GM18499 (cell line): ENCODE results near the gene POLN.
"Not testable (repeated sequence)": the region's sequence is repeated elsewhere in the genome, so short reads cannot be mapped to it uniquely, and the experiment has no call there.

Experiments
- ATAC-seq: cut with Tn5 transposase; IDR thresholded peaks from one replicate; pipeline ENCODE4 v1.9.1; 2021; ENCODE audit warnings: moderate number of reproducible peaks; ENCODE audit not compliant: insufficient read depth, unreplicated experiment

The POLN gene

GRCh38 chr4:2172161-2172560 lies 69.8 kb downstream of the POLN start:
- ATAC-seq: no peak

GRCh38 chr4:2168469-2169319 lies 73.2 kb downstream of the POLN start:
- ATAC-seq: no peak

GRCh38 chr4:2166253-2166652 lies 75.7 kb downstream of the POLN start:
- ATAC-seq: no peak

GRCh38 chr4:2165391-2165790 lies 76.5 kb downstream of the POLN start:
- ATAC-seq: no peak

GRCh38 chr4:2163311-2163821 lies 78.6 kb downstream of the POLN start:
- no peak for ATAC-seq

GRCh38 chr4:2161092-2161703 lies 80.7 kb downstream of the POLN start:
- not testable (repeated sequence) for ATAC-seq

- no peak for ATAC-seq
Observed at GRCh38 chr4:2159931-2160330, 82.0 kb downstream of the POLN start.

GRCh38 chr4:2155246-2155645 lies 86.7 kb downstream of the POLN start:
- no peak for ATAC-seq

GRCh38 chr4:2154215-2154740 lies 87.6 kb downstream of the POLN start:
- ATAC-seq: no peak

GRCh38 chr4:2151544-2151943 lies 90.4 kb downstream of the POLN start:
- no peak for ATAC-seq

- ATAC-seq: no peak
Observed at GRCh38 chr4:2150076-2150475, 91.8 kb downstream of the POLN start.

GRCh38 chr4:2142630-2143427 lies 99.1 kb downstream of the POLN start:
- no peak for ATAC-seq

GRCh38 chr4:2141762-2142451 lies 100.0 kb downstream of the POLN start:
- ATAC-seq: no peak

GRCh38 chr4:2141022-2141761 lies 100.7 kb downstream of the POLN start:
- ATAC-seq: no peak

- ATAC-seq: no peak
Observed at GRCh38 chr4:2138846-2139500, 102.9 kb downstream of the POLN start.

- no peak for ATAC-seq
Observed at GRCh38 chr4:2136726-2137125, 105.2 kb downstream of the POLN start.

GRCh38 chr4:2135083-2135482 lies 106.8 kb downstream of the POLN start:
- no peak for ATAC-seq

- no peak for ATAC-seq
Observed at GRCh38 chr4:2132438-2132837, 109.5 kb downstream of the POLN start.
